SK-N-SH (cell line): ENCODE data around the gene RAB8B. TPM values are rescaled to one million over a fixed set of nuclear protein-coding genes. Genes with fewer than 3 reads are reported as not detected.

ENCODE experiments used
- CTCF ChIA-PET: fragments of 300-600, 350-600 bp; formaldehyde crosslinking; extraction: SDS; loops from one replicate; lab custom pipeline; 2021; lab: Yijun Ruan, JAX
- POLR2A ChIA-PET: fragments of 350-600 bp; sonication (Branson Sonifier 250); formaldehyde crosslinking; extraction: SDS; loops from one replicate; lab custom pipeline; 2020; ENCODE audit warnings: antibody characterized with exemption, inconsistent platforms; lab: Yijun Ruan, JAX
- DNase-seq: peaks from one replicate; pipeline ENCODE4 v3.0.0; 2012
- H2AFZ ChIP-seq: fragments of 200-600 bp; sonication (generic); 2 replicates; pipeline ENCODE4 v1.8.1; 2016; ENCODE audit warnings: antibody characterized with exemption, mild to moderate bottlenecking, low read depth
- H3F3A ChIP-seq: fragments of 200-600 bp; sonication (generic); replicated peaks from 2 replicates; pipeline ENCODE3; 2016; ENCODE audit warnings: antibody characterized with exemption, mild to moderate bottlenecking; ENCODE audit not compliant: insufficient read depth
- H3K27ac ChIP-seq, 2 experiments: fragments of 200-500 bp in 1 of 2; fragments of 200-600 bp in 1 of 2; sonication (Bioruptor generic) in 1 of 2; sonication (generic), shearing (Covaris generic) in 1 of 2; 2 replicates each; pipeline versions ENCODE4 v1.5.1 to v1.6.1; 2014 to 2016; ENCODE audit warnings: low read depth in 2 of 2, inconsistent platforms in 1 of 2, low read length in 1 of 2, mild to moderate bottlenecking in 1 of 2, mixed read lengths in 1 of 2
- H3K27me3 ChIP-seq: fragments of 200-600 bp; sonication (generic), shearing (Covaris generic); 2 replicates; pipeline ENCODE4 v1.6.1; 2016; ENCODE audit warnings: mixed run types; ENCODE audit not compliant: insufficient read depth
- H3K36me3 ChIP-seq, 2 experiments: fragments of 200-500 bp in 1 of 2; fragments of 200-600 bp in 1 of 2; sonication (Bioruptor generic) in 1 of 2; sonication (generic) in 1 of 2; replicated peaks in 1 of 2; 2 replicates each; pipeline versions ENCODE3 to v1.5.1; 2014 to 2016; ENCODE audit warnings: low read length in 1 of 2, mild to moderate bottlenecking in 1 of 2; ENCODE audit not compliant: insufficient read depth in 2 of 2, control insufficient read depth in 1 of 2
- H3K4me1 ChIP-seq, 2 experiments: fragments of 200-500 bp in 1 of 2; fragments of 200-600 bp in 1 of 2; sonication (Bioruptor generic) in 1 of 2; sonication (generic), shearing (Covaris generic) in 1 of 2; 2 replicates each; pipeline versions ENCODE4 v1.5.1 to v1.6.1; 2014 to 2016; ENCODE audit warnings: low read depth in 1 of 2, low read length in 1 of 2, mixed run types in 1 of 2; ENCODE audit not compliant: insufficient read depth in 2 of 2, control insufficient read depth in 1 of 2
- H3K4me2 ChIP-seq: fragments of 200-600 bp; sonication (generic), shearing (Covaris generic); 2 replicates; pipeline ENCODE4 v1.6.1; 2017; ENCODE audit warnings: mixed run types
- H3K4me3 ChIP-seq, 2 experiments: fragments of 200-500 bp in 1 of 2; fragments of 200-600 bp in 1 of 2; sonication (Bioruptor generic) in 1 of 2; sonication (generic), shearing (Covaris generic) in 1 of 2; 2 replicates each; pipeline versions ENCODE4 v1.5.1 to v1.8.1; 2014 to 2016; ENCODE audit warnings: low read depth in 2 of 2, inconsistent platforms in 1 of 2, low read length in 1 of 2, mild to moderate bottlenecking in 1 of 2, mixed read lengths in 1 of 2, moderate library complexity in 1 of 2
- H3K79me2 ChIP-seq: fragments of 200-600 bp; sonication (generic); 2 replicates; pipeline ENCODE4 v1.8.1; 2017; ENCODE audit warnings: mild to moderate bottlenecking; ENCODE audit not compliant: insufficient read depth
- H3K9ac ChIP-seq: fragments of 200-600 bp; sonication (generic); 2 replicates; pipeline ENCODE4 v1.6.1; 2017; ENCODE audit warnings: mixed run types
- H3K9me2 ChIP-seq: fragments of 200-600 bp; sonication (generic); 2 replicates; pipeline ENCODE4 v1.6.1; 2017; ENCODE audit warnings: mixed run types
- H3K9me3 ChIP-seq: fragments of 200-600 bp; sonication (generic); 2 replicates; pipeline ENCODE4 v1.6.1; 2017; ENCODE audit warnings: mixed run types, mild to moderate bottlenecking, moderate library complexity
- H4K20me1 ChIP-seq: fragments of 200-600 bp; sonication (generic); 2 replicates; pipeline ENCODE4 v1.6.1; 2017; ENCODE audit warnings: mild to moderate bottlenecking, mixed run types; ENCODE audit not compliant: insufficient read depth
- FOXJ3 ChIP-seq: sonication (generic); formaldehyde crosslinking; IDR thresholded peaks from 2 replicates; pipeline ENCODE4 v1.5.1; 2020; ENCODE audit warnings: mild to moderate bottlenecking, missing genetic modification reagents
- FOXM1 ChIP-seq: IDR thresholded peaks from 2 replicates; pipeline ENCODE4 v1.4.0; 2012; ENCODE audit warnings: low read depth, mild to moderate bottlenecking
- NFIC ChIP-seq: IDR thresholded peaks from 2 replicates; pipeline ENCODE4 v1.4.0; 2012; ENCODE audit warnings: borderline replicate concordance
- POLR2AphosphoS5 ChIP-seq: IDR thresholded peaks from 2 replicates; pipeline ENCODE4 v1.6.1; 2012; ENCODE audit warnings: low read depth, low read length
- RCOR1 ChIP-seq: fragments of 150-350 bp; IDR thresholded peaks from 2 replicates; pipeline ENCODE4 v1.6.1; 2017; ENCODE audit warnings: antibody characterized with exemption, low read length
- RFX5 ChIP-seq: IDR thresholded peaks from 2 replicates; pipeline ENCODE4 v1.6.1; 2012; ENCODE audit warnings: mild to moderate bottlenecking, improper control_type of control experiment, low read length
- SMC3 ChIP-seq: IDR thresholded peaks from 2 replicates; pipeline ENCODE4 v1.6.1; 2012; ENCODE audit warnings: low read depth, low read length, improper control_type of control experiment
- TAF1 ChIP-seq: IDR thresholded peaks from 2 replicates; pipeline ENCODE4 v1.6.1; 2012; ENCODE audit warnings: low read depth, mild to moderate bottlenecking, low read length, moderate library complexity, borderline replicate concordance
- WGBS: methylation state at CpG from one replicate; pipeline ENCODE4 v1.1.6; 2017; ENCODE audit warnings: low lambda C conversion rate; 5-methylcytosine and 5-hydroxymethylcytosine counted together
- polyA plus RNA-seq, 3 experiments: library from polyadenylated mRNA; depleted of rRNA; stranded (reverse); fragments of >200 nt; gene quantifications; 2 replicates each; pipeline ENCODE4 v1.2.3, GENCODE V29; 2012
- TF ChIP-seq, protein P1 (sequence below): fragments of 150-350 bp; IDR thresholded peaks from 2 replicates; pipeline ENCODE4 v1.6.1; 2017; ENCODE audit warnings: antibody characterized with exemption, low read length, low read depth, borderline replicate concordance

Gene RAB8B
- polyA plus RNA-seq, 1 of the 3 experiments (the other 2 are of a cell fraction): 5.4 TPM

DNA sequence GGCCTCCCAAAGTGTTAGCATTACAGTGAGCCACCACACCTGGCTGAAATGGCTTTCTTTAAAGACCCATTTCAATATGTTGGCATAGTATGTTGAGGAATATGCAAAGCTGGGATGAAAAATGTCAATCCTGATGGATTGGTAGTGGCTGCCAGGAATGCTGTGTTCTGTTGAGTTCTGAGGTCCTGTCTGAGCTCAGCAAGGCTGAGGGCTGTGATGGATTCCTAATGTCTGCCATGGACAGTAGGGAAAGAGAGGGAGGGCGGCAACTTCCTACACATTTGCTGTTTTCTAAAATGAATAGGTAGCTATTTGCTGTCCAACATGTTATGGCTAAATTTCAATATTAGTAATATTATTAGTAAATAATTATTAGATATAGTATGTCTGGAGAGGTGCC, 8.2 kb downstream of the RAB8B start:
- WGBS: 90% methylated on average over 1 of the region's 1 CpG
- TF ChIP-seq SMC3: no peak
- TF ChIP-seq, protein P1, sequence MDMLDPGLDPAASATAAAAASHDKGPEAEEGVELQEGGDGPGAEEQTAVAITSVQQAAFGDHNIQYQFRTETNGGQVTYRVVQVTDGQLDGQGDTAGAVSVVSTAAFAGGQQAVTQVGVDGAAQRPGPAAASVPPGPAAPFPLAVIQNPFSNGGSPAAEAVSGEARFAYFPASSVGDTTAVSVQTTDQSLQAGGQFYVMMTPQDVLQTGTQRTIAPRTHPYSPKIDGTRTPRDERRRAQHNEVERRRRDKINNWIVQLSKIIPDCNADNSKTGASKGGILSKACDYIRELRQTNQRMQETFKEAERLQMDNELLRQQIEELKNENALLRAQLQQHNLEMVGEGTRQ: no peak
- H3K9ac ChIP-seq: no peak overlapping the region
- H3F3A ChIP-seq: no peaks in the 10 kb centered on the region
- H3K4me1 ChIP-seq: peaks cover 9 to 18% of the 10 kb centered on the region in 2 experiments; a peak in 3 of 4 replicates
- H3K9me3 ChIP-seq: no peaks in the 10 kb centered on the region
- no peaks in the 10 kb centered on the region for H4K20me1 ChIP-seq
- no peaks in the 10 kb centered on the region for H3K27me3 ChIP-seq
- no peak overlapping the region for H3K27ac ChIP-seq
- no peak for DNase-seq
- no peak overlapping the region for H3K4me3 ChIP-seq
- no peaks in the 10 kb centered on the region for H3K9me2 ChIP-seq
- no peaks in the 10 kb centered on the region for H3K36me3 ChIP-seq
- ChIA-PET POLR2A (interaction anchor here (1.1 kb wide), 1 partner anchor 9 kb away, joined by 3 read pairs; the partner anchor contains the start of gene RAB8B), CTCF (interaction anchor here (0.9 to 1.2 kb wide), 2 partner anchors 13 to 28 kb away, joined by 3 read pairs; no protein-coding TSS in a partner anchor)
- no peak overlapping the region for H3K4me2 ChIP-seq
- H3K79me2 ChIP-seq: peaks cover 68% of the 10 kb centered on the region
- no peak overlapping the region for H2AFZ ChIP-seq

GRCh38 chr15:63198371-63199250, 9.2 kb downstream of the RAB8B start:
- TF ChIP-seq FOXJ3 (CRISPR knock-in tag) (no peak), NFIC (no peak), RCOR1 (no peak), TAF1 (no peak), RFX5 (no peak), POLR2AphosphoS5 (no peak), FOXM1 (no peak), SMC3 (no peak)
- TF ChIP-seq, protein P1: no peak
- Histone ChIP-seq H3K27ac (no peak overlapping the region), H3K9me2 (no peaks in the 10 kb centered on the region), H3K4me1 (peaks cover 9 to 15% of the 10 kb centered on the region in 2 experiments; a peak in 3 of 4 replicates), H3K4me2 (no peak overlapping the region), H3K27me3 (no peaks in the 10 kb centered on the region), H3K9me3 (no peaks in the 10 kb centered on the region), H3K36me3 (no peaks in the 10 kb centered on the region), H3K4me3 (no peak overlapping the region), H4K20me1 (no peaks in the 10 kb centered on the region), H3K79me2 (peaks cover 58% of the 10 kb centered on the region), H2AFZ (no peak overlapping the region), H3K9ac (no peak overlapping the region), H3F3A (no peaks in the 10 kb centered on the region)
- CTCF ChIA-PET: interaction anchor here (0.9 to 1.2 kb wide), 2 partner anchors 12 to 27 kb away, joined by 3 read pairs; no protein-coding TSS in a partner anchor
- DNase-seq: no peak
- POLR2A ChIA-PET: interaction anchor here (1.1 kb wide), 1 partner anchor 10 kb away, joined by 3 read pairs; the partner anchor contains the start of gene RAB8B
- 83% methylated on average over 8 of the region's 8 CpGs for WGBS
